Stimulated activated CD8-positive, alpha-beta memory T cell treated with anti-CD3 and anti-CD28 coated beads, Interleukin-2, amount 100 ng/mL, for 48 hours (primary cell): ENCODE measurements around the gene CDH4.
"Not testable (repeated sequence)": the region's sequence is repeated elsewhere in the genome, so short reads cannot be mapped to it uniquely, and the experiment has no call there.

Source experiments
- DNase-seq, 2 donors: peaks; one replicate each; pipeline ENCODE4 v3.0.0-alpha.2; 2020; ENCODE audit warnings: low read depth in 2 of 2

Gene CDH4

GRCh38 chr20:61439251-61439650, 187.2 kb downstream of the CDH4 start:
- DNase-seq = no peak

- DNase-seq = no peak
Observed at GRCh38 chr20:61440548-61441055, 188.5 kb downstream of the CDH4 start.

- DNase-seq = no peak
Observed at GRCh38 chr20:61441537-61441936, 189.5 kb downstream of the CDH4 start.

- DNase-seq = no peak
Observed at GRCh38 chr20:61442075-61442670, 190.1 kb downstream of the CDH4 start.

- DNase-seq = no peak
Observed at GRCh38 chr20:61442718-61443117, 190.7 kb downstream of the CDH4 start.

- DNase-seq = no peak
Observed at GRCh38 chr20:61443443-61444126, 191.5 kb downstream of the CDH4 start.

- no peak for DNase-seq
Observed at GRCh38 chr20:61444637-61445036, 192.6 kb downstream of the CDH4 start.

GRCh38 chr20:61445138-61445537, 193.1 kb downstream of the CDH4 start:
- DNase-seq = no peak

GRCh38 chr20:61445741-61446140, 193.7 kb downstream of the CDH4 start:
- DNase-seq = no peak

- no peak for DNase-seq
Observed at GRCh38 chr20:61447952-61448351, 195.9 kb downstream of the CDH4 start.

GRCh38 chr20:61448386-61448785, 196.3 kb downstream of the CDH4 start:
- no peak for DNase-seq

GRCh38 chr20:61449057-61449609, 197.1 kb downstream of the CDH4 start:
- DNase-seq = no peak

- DNase-seq = no peak
Observed at GRCh38 chr20:61449916-61450315, 197.9 kb downstream of the CDH4 start.

- no peak for DNase-seq
Observed at GRCh38 chr20:61450549-61450948, 198.5 kb downstream of the CDH4 start.

GRCh38 chr20:61451009-61451408, 198.9 kb downstream of the CDH4 start:
- no peak for DNase-seq

GRCh38 chr20:61451953-61452352, 199.9 kb downstream of the CDH4 start:
- DNase-seq = no peak

GRCh38 chr20:61453219-61453618, 201.2 kb downstream of the CDH4 start:
- DNase-seq = no peak

GRCh38 chr20:61453623-61454022, 201.6 kb downstream of the CDH4 start:
- DNase-seq = not testable (repeated sequence)

GRCh38 chr20:61454053-61454452, 202.0 kb downstream of the CDH4 start:
- DNase-seq = no peak

- no peak for DNase-seq
Observed at GRCh38 chr20:61455508-61456215, 203.6 kb downstream of the CDH4 start.

GRCh38 chr20:61457725-61458124, 205.7 kb downstream of the CDH4 start:
- no peak for DNase-seq

GRCh38 chr20:61458146-61458746, 206.2 kb downstream of the CDH4 start:
- DNase-seq = no peak
